Stimulated activated naive CD8-positive, alpha-beta T cell treated with anti-CD3 and anti-CD28 coated beads, Interleukin-15, Interleukin-2, amounts not matched to agents 100 ng/mL and 50 ng/mL, for 24 hours (primary cell): Measurements from ENCODE around the gene TTC22.
"Not testable (repeated sequence)": the region's sequence is repeated elsewhere in the genome, so short reads cannot be mapped to it uniquely, and the experiment has no call there.

Source experiments
- H3K27ac Mint-ChIP-seq: one replicate; pipeline ENCODE4 v1.8.0; 2021; ENCODE audit warnings: mild to moderate bottlenecking, mixed read lengths
- H3K27me3 Mint-ChIP-seq: one replicate; pipeline ENCODE4 v1.8.0; 2021; ENCODE audit warnings: mixed read lengths
- H3K36me3 Mint-ChIP-seq: one replicate; pipeline ENCODE4 v1.8.0; 2021; ENCODE audit warnings: low read depth, mixed read lengths
- H3K4me1 Mint-ChIP-seq: one replicate; pipeline ENCODE4 v1.8.0; 2021; ENCODE audit warnings: low read depth, mixed read lengths
- H3K4me3 Mint-ChIP-seq: one replicate; pipeline ENCODE4 v1.8.0; 2021; ENCODE audit warnings: mild to moderate bottlenecking, mixed read lengths
- H3K9me3 Mint-ChIP-seq: one replicate; pipeline ENCODE4 v1.8.0; 2021; ENCODE audit warnings: mixed read lengths

TTC22 gene

DNA sequence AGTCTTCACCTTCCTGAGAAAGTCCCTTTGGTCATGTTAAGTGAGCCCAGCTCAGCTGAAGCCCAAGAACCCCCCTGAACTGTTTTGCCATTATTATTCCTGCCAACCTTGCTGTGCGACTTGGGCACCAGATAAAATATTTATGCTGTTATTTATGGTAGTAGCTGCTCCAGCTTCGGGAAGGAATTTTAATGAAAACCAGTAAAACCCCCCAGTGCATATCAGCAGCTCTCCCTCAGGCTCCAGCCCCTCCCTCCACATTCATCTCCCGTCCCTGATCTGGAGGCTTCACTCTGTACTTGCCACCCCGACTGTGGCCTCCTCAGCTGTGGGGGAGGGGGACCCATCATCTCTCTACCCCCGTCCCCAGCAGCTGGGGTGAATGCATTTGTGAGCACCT lies 12.7 kb downstream of the TTC22 start:
- Mint-ChIP-seq H3K4me1 (no peaks in the 10 kb centered on the region), H3K27me3 (no peaks in the 10 kb centered on the region), H3K27ac (no peak overlapping the region), H3K36me3 (peaks cover 6% of the 10 kb centered on the region), H3K4me3 (no peak overlapping the region), H3K9me3 (peaks cover 4% of the 10 kb centered on the region)

DNA sequence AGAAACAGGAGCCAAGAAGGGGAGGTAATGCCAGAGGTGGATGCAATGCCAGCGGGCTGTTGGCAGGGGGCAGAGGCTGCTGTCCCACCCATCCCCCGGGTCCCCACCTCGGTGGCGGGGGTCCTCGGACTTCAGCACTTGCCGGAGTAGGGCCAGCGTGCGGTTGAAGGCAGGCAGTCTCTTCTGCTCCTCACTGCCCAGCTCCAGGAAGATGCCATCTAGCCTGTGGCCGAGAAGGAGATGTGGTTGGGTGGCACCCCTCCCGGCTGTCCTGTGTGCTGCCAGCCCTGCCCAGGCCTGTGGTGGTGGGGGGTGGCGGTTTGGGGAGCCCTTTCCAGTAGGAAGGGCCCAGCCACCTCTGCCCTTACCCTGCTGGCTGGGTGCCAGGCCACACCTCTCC lies 13.5 kb downstream of the TTC22 start:
- H3K27me3 Mint-ChIP-seq: no peaks in the 10 kb centered on the region
- no peak overlapping the region for H3K27ac Mint-ChIP-seq
- peaks cover 4% of the 10 kb centered on the region for H3K9me3 Mint-ChIP-seq
- H3K4me3 Mint-ChIP-seq: no peak overlapping the region
- no peaks in the 10 kb centered on the region for H3K4me1 Mint-ChIP-seq
- peaks cover 9% of the 10 kb centered on the region for H3K36me3 Mint-ChIP-seq

DNA sequence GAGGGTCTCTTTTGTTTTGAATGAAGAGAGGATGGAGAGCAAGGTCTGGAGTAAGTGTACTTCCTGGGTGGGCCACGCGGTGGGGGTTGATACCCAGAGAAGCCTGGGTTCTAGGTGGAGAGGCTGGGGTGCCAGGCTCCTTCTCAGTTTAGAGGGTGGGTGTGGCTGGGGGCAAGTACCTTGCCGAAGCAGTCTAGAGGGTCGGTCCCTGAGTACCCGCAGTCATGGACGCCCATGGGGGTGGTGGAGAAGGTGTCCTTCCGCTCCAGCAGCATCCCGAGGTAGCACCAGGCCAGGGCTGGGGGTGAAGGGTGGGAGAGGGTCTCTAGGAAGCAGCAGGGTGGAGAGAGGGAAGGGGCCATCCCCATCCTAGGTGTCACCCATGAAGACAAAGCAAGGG lies 14.3 kb downstream of the TTC22 start:
- H3K36me3 Mint-ChIP-seq: peaks cover 7% of the 10 kb centered on the region
- no peak overlapping the region for H3K27ac Mint-ChIP-seq
- no peaks in the 10 kb centered on the region for H3K27me3 Mint-ChIP-seq
- H3K4me1 Mint-ChIP-seq: no peaks in the 10 kb centered on the region
- H3K9me3 Mint-ChIP-seq: no peaks in the 10 kb centered on the region
- H3K4me3 Mint-ChIP-seq: no peak overlapping the region

DNA sequence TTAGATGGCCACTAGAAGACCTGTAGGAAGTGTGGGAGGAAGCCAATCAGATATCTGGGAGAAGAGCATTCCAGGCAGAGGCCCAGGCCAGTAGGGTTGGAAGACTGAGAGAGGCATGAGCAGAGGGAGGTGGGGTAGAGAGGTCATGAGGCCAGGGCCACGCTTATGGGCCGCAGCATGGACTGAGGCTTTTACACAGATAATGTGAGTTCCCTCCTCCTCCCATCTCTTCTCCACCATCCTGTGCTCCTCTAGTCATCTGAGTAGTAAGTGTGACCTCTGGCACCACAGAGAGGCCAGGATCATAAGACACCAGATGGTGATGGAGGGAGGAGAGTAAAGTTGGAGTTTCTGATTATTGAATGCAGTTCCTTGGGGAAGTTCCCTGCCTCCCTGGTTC lies 17.1 kb downstream of the TTC22 start:
- no peaks in the 10 kb centered on the region for H3K4me1 Mint-ChIP-seq
- peaks cover 9% of the 10 kb centered on the region for H3K36me3 Mint-ChIP-seq
- no peaks in the 10 kb centered on the region for H3K9me3 Mint-ChIP-seq
- no peaks in the 10 kb centered on the region for H3K27me3 Mint-ChIP-seq
- H3K27ac Mint-ChIP-seq: no peak overlapping the region
- H3K4me3 Mint-ChIP-seq: no peak overlapping the region

DNA sequence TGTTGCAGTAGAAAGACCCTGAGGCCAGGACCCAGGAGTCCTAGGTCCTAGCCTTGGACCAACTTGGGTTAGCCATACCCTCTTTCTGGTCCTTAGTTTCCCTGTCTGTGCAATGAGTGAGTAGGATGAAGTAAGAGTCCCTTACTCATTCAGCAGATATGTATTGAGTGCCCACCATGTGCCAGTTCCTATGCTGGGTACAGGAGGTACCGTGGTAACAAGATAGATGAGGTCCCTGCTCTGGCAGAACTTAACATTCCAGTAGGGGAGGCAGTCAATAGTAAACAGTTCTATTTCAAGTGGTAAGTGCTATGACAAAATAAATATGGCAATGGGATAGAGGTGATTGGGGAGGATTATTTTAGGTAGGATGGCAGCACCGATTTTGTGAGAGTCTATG lies 18.5 kb downstream of the TTC22 start:
- H3K27ac Mint-ChIP-seq: no peak overlapping the region
- H3K36me3 Mint-ChIP-seq: peaks cover 9% of the 10 kb centered on the region
- H3K9me3 Mint-ChIP-seq: no peaks in the 10 kb centered on the region
- no peak overlapping the region for H3K4me3 Mint-ChIP-seq
- no peaks in the 10 kb centered on the region for H3K4me1 Mint-ChIP-seq
- H3K27me3 Mint-ChIP-seq: no peaks in the 10 kb centered on the region

DNA sequence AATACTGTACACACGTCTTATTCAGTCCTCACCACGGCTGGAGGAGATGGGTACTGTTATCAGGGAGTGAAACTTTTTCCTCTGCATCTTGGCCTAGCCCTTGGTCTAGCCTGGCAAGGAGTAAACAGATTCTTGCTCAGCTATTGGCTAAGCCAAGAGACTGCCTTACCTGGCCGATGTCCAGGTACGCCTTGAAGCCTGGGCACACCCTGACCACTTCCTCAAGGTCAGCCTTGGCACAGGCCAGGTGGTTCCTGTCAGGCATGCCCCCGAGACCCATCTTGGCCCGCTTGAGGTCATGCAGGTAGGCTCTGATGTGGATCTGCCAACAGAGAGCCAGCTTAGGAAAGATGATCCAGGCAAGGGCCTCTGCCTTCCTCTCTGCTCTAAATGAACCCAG lies 19.0 kb downstream of the TTC22 start:
- H3K27me3 Mint-ChIP-seq: no peaks in the 10 kb centered on the region
- H3K36me3 Mint-ChIP-seq: peaks cover 9% of the 10 kb centered on the region
- H3K9me3 Mint-ChIP-seq: no peaks in the 10 kb centered on the region
- no peak overlapping the region for H3K4me3 Mint-ChIP-seq
- H3K27ac Mint-ChIP-seq: no peak overlapping the region
- H3K4me1 Mint-ChIP-seq: no peaks in the 10 kb centered on the region

DNA sequence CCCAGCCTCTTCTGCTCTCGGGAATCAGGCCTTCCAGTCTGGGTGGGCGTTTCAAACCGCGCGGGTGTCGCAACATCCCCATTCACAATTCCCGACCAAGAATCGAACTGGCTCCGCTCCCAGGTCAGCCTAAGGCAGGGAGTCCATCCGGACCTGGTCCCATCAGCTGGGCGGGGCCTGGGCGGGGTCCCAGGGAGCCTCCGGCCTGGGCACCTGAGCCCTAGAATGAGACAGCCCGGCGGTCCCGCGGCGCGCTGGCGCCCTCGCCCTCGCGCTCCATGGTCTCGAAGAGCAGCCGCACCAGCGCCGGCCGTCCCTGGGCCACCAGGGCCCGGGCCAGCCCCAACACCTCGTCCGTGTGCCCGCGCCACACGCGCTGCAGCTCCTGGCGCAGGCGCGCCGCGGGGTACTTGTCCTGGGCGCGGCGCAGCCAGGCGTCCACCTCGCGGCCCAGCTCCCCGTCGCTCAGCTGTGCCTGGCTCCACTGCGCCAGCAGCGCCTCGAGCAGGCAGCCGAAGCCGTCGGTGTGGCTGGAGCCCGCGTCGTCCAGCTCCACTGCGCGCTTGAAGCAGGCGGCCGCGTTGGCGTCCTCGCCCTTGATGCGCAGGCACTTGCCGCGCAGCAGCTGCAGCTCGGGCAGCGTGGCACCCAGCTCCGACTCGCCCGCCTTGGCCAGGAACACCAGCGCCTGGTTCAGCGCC lies 19.9 kb downstream of the TTC22 start:
- H3K4me1 Mint-ChIP-seq: no peaks in the 10 kb centered on the region
- no peaks in the 10 kb centered on the region for H3K9me3 Mint-ChIP-seq
- H3K27me3 Mint-ChIP-seq: no peaks in the 10 kb centered on the region
- no peak overlapping the region for H3K27ac Mint-ChIP-seq
- H3K4me3 Mint-ChIP-seq: no peak overlapping the region
- peaks cover 9% of the 10 kb centered on the region for H3K36me3 Mint-ChIP-seq

DNA sequence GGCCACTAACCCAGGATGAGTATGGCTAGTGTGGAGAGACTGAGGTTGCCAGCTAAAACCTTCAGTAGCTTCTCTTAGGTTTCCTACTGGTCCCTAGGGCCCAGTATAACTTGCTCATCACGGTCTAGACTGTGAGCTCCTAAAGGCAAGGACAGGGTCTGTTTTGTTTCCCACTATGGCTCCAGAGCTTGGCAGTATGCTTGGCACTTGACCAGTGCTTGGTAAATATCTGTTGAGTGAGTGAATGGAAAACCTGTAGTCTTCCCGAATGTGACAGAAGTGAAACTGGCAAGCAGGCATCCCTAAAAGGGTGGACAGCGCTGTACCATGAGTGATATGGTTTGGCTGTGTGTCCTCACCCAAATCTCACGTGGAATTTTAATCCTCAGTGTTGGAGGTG lies 23.7 kb downstream of the TTC22 start:
- H3K9me3 Mint-ChIP-seq: no peaks in the 10 kb centered on the region
- H3K4me1 Mint-ChIP-seq: no peaks in the 10 kb centered on the region
- no peak overlapping the region for H3K27ac Mint-ChIP-seq
- H3K4me3 Mint-ChIP-seq: no peak overlapping the region
- no peaks in the 10 kb centered on the region for H3K27me3 Mint-ChIP-seq
- H3K36me3 Mint-ChIP-seq: peaks cover 4% of the 10 kb centered on the region

DNA sequence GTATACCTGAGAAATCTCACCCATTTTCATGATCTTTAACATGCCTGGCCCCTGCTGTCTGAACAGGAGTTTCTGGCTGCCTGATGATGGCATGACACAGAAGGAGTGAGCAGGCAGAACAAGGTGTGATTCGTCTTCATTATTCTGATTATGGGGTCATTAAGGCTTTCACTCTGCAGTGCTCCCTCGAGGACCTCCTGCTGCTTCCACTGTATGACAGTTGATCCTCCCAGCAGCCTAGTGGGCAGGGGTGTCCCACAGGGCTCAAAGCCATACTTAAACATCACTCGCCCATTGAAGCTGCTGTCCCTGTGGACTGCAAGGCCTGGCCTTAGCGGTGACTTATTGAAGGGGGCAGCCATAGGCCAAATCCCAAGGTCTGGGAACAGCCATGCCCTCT lies 24.1 kb downstream of the TTC22 start:
- H3K27me3 Mint-ChIP-seq: no peaks in the 10 kb centered on the region
- H3K36me3 Mint-ChIP-seq: peaks cover 4% of the 10 kb centered on the region
- H3K27ac Mint-ChIP-seq: no peak overlapping the region
- no peak overlapping the region for H3K4me3 Mint-ChIP-seq
- no peaks in the 10 kb centered on the region for H3K9me3 Mint-ChIP-seq
- no peaks in the 10 kb centered on the region for H3K4me1 Mint-ChIP-seq

DNA sequence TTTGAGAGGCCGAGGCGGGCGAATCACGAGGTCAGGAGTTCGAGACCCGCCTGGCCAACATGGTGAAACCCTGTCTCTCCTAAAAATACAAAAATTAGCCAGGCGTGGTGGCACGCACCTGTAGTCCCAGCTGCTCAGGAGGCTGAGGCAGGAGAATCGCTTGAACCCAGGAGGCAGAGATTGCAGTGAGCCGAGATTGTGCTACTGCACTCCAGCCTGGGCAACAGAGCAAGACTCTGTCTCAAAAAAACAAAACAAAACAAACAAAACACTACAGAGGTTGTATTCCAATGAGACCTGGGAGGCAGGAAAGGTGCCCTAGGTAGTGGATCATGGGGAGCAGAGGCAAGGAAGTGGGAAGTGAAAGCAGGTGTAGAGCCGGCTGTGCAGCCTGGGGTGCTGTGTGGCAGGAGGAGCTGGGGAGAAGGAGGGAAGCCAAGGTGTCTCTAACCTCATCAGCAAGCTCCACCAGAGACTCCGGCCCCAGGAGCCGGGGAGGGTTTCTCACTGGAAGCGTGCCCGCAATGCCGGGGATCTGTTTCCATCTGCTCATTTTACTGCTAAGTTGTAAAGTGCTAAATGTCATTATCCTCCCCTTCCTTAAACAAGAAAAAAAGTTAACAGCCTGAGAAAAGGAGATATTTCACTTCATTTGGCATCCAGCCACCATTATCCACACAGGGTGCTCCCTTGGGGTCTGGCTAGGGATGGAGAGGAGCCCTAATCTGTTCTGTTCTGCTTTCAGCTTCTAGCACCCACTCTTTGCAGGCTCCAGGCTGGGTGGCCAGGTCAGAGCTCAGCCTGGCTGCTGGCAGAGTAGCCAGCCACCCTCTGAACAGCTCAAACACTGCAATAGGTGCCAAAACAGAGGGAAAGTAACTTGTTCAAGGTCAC lies 25.0 kb downstream of the TTC22 start:
- not testable (repeated sequence) for H3K27ac Mint-ChIP-seq, H3K4me3 Mint-ChIP-seq, H3K4me1 Mint-ChIP-seq

DNA sequence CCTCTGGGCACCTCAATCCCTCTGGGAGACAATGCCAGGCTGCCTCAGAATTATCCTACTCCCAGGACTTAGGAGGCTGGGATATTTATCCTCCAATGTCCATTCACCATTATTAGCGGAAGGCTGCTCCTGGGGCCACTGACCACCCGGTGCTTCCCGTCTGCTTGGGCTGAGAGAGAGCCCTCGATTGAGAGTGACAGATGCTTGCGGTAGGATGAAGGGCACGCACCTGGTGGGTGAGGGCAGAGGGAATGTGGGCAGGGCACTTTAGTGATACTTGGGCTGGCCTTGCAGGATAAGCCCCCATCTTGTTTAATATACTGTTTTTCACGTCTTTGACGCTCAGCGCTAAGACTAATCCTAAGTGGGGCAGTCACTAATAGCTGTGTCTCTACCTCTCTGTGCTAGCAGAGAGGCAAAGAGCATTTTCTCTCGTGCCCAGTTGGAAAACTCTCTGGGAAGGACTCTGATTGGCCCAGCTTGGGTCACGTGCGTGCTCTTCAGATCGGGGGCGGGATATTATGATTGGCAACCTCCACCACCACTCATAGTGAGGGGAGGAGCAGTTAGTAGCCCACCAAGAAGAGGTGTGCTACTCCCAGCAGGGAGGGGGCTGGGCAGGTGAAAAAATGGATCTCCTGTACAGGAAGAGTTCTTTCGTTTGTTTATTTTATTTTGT lies 26.2 kb downstream of the TTC22 start:
- Mint-ChIP-seq H3K4me1 (no peaks in the 10 kb centered on the region), H3K9me3 (no peaks in the 10 kb centered on the region), H3K27ac (no peak overlapping the region), H3K36me3 (no peaks in the 10 kb centered on the region), H3K27me3 (no peaks in the 10 kb centered on the region), H3K4me3 (no peak overlapping the region)

More for the DNA sequence above, 25.0 kb downstream of the TTC22 start:
- not testable (repeated sequence) for H3K27me3 Mint-ChIP-seq, H3K9me3 Mint-ChIP-seq, H3K36me3 Mint-ChIP-seq

DNA sequence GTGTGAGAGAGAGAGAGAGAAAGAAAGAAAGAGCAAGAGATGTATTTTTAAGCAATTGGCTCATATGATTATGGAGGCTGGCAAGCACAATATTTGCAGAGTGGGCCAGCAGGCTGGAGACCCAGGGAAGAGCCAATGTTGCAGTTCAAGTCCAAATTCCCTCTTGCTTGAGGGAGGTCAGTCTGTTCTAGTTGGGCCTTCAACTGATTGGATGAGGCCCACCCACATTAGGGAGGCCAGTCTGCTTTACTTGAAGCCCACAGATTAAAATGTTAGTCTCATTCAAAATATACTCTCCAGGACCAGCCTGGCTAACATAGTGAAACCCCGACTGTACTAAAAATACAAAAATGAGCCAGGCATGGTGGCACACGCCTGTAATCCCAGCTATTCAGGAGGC lies 28.2 kb downstream of the TTC22 start:
- no peaks in the 10 kb centered on the region for H3K4me1 Mint-ChIP-seq
- H3K36me3 Mint-ChIP-seq: no peaks in the 10 kb centered on the region
- no peaks in the 10 kb centered on the region for H3K9me3 Mint-ChIP-seq
- no peak overlapping the region for H3K27ac Mint-ChIP-seq
- no peak overlapping the region for H3K4me3 Mint-ChIP-seq
- H3K27me3 Mint-ChIP-seq: no peaks in the 10 kb centered on the region

DNA sequence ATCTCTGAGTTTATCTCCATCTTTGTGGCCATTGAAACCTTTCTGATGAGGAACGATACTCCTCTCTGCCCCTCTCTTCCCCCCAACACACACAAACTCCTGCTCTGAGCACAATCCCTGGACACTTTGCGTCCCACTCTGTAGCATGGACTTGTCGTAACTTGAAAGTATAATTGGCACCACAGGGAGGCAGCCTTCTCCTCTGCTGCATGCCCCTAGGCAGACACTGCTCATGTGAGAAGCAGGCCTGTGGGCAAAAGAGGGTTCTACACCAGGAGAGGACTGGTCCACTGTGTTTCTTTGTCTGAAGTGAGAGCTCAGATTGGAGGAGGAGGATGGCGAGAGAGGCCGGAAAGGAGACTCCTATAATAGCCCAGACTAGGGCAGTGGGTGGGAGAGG lies 33.0 kb downstream of the TTC22 start:
- Mint-ChIP-seq H3K4me1 (peaks cover 14% of the 10 kb centered on the region), H3K4me3 (no peak overlapping the region), H3K36me3 (peaks cover under 1% of the 10 kb centered on the region), H3K27me3 (no peaks in the 10 kb centered on the region), H3K9me3 (no peaks in the 10 kb centered on the region), H3K27ac (no peak overlapping the region)

DNA sequence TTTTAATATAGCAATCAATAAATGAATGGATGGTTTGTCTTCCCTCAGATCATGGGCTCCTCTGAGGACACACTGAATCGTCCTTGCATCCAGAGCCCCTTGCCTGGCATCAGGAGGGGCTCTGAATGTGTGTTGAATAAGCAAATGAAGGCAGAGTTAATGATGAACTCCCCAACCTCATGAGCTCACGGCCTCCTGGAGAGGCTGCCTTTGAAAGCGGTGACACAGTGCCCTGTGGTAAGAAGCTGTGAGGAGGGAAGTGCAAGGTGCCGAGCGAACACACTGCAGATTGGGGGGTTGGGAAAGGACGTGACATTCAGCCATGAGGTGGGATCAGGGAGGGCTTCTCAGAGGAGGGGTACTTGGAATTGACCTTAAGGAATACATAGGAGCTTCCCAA lies 33.6 kb downstream of the TTC22 start:
- H3K4me1 Mint-ChIP-seq: peaks cover 19% of the 10 kb centered on the region
- no peaks in the 10 kb centered on the region for H3K9me3 Mint-ChIP-seq
- H3K36me3 Mint-ChIP-seq: peaks cover 4% of the 10 kb centered on the region
- H3K27ac Mint-ChIP-seq: no peak overlapping the region
- H3K27me3 Mint-ChIP-seq: no peaks in the 10 kb centered on the region
- no peak overlapping the region for H3K4me3 Mint-ChIP-seq

DNA sequence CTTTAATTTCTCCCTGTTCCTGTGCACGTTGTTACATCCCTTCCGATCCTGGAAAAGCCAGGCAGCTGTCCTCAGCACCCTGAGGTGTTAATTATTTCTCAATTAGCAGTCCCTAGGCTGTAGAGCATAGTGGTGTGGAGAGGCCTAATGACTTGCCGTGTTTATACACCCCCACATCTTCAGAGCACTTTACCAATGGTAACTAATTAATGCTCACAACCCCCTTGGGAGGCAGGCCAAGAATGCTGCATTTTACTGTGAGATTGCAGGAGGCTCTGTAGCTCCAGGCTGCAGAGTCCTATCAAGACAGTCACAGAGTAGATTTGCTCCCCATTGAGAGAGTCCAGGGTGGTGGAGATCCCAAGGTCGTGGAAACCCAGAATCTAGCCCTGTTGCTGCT lies 34.4 kb downstream of the TTC22 start:
- Mint-ChIP-seq H3K36me3 (peaks cover 4% of the 10 kb centered on the region), H3K9me3 (no peaks in the 10 kb centered on the region), H3K4me3 (no peak overlapping the region), H3K27me3 (no peaks in the 10 kb centered on the region), H3K4me1 (peaks cover 19% of the 10 kb centered on the region), H3K27ac (no peak overlapping the region)
